Stimulated activated CD4-positive, alpha-beta T cell treated with anti-CD3 and anti-CD28 coated beads, Interleukin-4, amount 100 ng/mL, for 48 hours (primary cell): Measurements from ENCODE around the gene COL13A1.

Experiments
- DNase-seq, 2 donors: peaks; one replicate each; pipeline ENCODE4 v3.0.0-alpha.2; 2020; ENCODE audit warnings: low read depth in 2 of 2

Gene COL13A1

DNA sequence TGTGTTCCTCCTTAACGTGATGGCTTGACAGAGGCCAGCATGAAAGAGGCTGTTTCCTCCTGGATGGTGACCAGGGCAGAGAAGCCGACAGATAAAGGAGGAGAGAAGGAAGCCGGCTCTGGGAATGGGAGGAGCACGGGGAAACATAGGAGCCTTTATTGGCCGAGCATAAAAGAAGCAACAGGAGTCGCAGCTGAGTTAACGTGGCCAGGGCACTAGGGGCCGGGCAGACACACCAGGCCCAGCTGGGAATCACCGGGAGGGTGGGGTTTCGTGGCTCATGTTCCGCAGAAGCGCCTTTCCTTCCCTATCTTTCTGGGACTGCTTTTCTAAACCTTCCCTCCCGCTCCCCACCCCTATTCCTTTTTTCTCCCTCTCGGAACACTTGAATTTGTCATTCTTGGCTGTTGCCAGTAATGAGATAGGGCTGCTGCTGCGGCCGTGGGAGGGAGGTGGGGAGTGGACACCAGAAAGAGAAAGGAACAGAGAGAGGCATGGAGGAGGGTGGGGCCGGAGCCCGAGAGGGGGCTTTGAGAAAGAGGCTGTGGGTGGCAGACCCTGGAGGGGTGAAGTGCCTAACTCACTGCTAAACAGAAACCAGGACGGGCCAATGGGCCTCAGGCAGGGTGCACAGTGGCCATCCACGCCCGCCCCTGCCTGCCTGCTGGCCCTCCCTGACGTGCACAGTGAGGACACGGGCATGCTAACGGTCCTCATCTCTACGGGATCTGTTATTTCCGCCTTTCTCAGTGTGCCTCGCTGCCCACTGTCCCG is 65.2 kb downstream of the COL13A1 start:
- no peak for DNase-seq

DNA sequence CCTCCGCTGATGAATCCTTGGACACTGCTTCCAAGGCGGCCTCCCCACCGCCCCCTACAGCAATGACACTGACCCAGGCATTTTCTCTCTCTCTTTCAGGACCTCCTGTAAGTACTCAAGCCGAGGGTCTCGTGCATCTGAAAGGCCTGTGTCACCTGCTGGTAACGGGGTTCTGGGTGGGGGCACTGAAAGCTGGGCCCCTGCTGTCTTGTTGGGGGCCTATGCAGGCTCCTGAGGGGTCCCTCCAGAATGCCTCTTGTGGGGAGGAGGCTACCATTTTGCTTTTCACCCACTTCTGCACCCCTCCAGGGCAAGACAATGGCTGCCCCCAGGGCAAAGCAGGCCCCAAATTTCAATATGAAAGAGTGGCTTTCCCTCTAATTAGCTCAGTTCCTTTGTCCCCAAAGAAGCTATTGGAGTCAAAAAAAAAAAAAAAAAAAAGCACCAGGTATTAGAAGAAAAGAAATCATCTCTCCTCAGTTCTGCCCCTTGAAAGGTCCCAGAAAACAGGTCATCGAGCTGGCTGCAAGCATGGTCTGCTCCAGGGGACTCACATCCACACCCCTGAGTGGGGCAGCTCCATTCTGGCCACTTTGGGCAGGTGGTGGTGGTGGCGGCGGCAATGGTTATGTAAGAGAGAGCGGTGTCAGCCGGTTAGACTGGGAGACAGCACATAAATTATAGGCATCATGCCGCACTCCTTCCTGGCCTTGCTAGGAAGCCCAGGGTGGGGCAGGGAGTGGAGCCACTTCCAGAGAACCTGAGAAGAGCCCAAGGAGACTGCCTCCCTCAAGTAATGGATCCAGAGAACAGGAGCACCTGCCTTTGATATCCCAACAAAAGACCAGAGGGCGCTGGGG is 66.2 kb downstream of the COL13A1 start:
- DNase-seq, result no peak

DNA sequence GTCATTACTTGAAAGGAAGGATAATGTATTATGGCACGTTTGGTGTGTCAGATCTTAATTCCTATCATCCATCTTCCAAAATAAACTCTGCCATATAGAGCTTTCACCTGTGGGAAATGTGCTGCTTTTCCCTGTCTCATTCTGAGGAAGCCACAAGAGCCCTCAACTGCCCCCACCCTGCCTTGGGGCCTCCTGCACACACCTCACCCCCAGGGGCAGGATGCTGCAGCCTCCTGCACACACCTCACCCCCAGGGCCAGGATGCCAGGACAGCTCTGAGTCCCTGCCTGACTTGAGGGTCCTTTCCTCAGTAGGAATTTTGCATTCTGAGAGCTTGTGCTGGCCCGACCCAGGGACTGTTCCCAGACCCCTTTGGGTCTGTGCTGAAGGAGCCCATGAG is 67.1 kb downstream of the COL13A1 start:
- DNase-seq, result no peak

DNA sequence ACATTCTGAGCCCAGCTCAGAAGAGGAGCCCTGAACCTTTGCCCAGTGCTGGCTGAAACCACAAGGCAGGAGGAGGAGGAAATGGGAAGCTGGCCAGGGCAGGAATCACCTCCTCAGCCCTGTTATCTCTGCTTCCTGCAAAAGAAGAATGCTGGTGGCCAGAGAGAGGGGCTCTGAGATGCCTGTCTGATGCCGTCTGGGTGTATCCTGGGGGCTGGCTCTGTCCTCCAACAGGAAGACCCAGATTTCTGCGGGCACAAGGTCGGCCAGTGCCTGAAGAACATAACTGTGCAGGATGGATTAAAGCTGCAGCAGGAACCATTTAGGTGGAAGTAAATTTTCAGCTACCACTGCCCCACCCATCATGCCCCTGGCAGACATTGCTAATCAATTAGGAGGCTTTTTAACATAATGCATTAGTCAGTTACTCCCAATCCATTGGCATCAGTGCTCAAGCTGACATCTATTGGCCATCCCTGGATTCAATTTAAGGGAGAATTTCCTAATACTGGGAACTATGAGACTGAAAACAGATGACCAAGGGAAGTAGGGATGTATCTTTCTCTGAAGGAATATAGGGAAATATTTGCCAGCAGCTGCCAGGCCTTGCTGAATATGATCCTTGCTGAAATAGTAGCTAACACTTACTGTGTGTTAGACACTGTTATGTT is 67.7 kb downstream of the COL13A1 start:
- no peak for DNase-seq

DNA sequence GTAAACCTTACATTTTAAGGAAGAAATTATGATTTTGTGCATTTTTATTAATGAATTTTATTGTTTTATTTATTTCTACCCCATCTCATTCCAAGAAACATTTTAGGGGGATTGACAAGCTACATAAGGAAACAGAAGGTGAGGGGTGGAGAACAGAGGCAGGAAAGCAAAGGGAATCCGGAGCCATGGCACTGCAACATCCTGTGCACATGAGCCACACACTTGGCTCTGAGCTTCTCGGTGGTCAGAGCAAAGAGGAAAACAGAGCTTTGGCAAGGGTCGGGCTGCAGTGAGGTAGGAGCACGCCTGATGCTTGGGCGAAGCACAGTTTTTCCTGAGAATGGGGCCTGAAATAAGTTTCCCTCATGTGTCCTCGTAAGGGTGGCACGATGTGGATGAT is 68.9 kb downstream of the COL13A1 start:
- no peak for DNase-seq

DNA sequence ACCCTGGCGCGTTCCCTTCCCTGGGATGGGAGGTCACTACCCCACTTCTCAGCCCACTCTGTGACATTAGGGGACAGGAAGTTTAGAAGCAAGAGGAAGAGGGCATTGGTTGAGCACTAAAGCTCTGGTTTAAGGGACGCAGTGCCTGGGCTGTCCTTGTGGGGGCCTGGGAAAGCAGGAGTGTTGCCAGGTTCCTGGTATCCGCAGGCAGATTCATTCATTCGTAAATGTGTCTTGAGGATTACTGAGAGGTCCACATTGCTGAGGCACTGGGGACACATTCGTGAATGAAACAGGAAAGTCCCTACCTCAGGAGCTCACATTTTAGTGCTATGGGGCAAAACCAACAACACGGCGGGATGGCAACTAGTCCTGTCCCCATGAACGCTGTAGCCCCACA is 69.4 kb downstream of the COL13A1 start:
- DNase-seq, result no peak

DNA sequence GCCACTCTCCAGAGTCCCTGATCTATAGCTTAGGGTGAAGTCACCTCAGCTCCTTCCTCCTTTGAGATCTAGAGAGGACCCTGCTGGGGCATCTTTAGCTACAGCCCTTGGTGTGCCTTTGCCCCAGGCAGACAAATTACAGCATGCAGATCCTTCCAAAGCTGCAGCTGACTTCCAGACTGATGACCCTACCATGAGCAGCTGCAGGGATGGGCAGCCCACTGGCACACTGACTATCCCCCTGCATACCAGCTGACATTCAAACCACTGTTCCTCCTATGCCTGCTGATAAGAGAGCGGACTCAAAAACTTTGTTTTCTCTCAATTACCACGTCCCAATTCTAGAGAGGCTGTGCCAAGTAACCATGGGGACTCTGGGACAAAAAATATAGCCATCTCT is 70.6 kb downstream of the COL13A1 start:
- no peak for DNase-seq

DNA sequence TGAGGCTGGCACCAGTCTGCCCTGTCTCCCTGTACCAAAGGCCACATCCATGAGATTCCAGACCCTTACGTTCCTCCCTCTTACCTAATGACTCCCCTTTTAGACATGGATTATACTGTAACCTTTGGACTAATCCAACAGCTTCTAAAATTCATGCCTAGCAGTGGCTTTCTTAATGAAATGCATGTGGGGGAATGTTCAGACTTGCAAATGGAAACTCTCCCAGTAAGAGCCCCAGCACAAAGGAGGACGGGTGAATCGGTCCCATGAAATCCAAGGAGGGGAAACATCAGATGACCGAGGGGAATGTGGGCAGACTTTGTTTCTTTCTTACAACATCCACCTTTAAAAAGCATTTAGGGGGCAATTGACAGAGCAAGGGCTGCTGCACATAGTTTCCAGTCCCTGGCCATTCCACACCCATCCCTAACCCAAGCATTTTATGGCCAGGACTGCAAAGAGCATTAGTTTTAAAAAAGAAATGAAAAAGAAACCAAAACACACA is 71.5 kb downstream of the COL13A1 start:
- DNase-seq, result no peak

DNA sequence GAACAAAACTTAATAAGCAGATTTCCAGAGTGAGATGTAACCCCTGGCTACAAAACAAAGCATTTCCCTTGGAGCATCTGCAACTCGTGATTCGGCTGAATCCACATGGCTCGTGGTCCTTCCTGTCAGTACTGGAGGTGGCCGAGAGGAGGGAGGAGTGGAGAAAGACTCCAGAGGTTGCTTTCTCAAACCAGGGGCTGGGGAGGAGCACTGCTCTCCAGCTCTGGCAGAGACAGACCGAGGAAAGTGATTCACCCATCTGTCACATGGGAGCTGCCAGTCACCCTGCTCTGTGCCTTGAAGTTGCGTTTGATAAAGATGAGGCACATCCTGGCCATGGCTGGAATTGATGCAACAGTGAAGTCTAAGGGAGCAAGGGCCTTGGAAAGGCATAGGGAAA is 72.7 kb downstream of the COL13A1 start:
- DNase-seq, result no peak

DNA sequence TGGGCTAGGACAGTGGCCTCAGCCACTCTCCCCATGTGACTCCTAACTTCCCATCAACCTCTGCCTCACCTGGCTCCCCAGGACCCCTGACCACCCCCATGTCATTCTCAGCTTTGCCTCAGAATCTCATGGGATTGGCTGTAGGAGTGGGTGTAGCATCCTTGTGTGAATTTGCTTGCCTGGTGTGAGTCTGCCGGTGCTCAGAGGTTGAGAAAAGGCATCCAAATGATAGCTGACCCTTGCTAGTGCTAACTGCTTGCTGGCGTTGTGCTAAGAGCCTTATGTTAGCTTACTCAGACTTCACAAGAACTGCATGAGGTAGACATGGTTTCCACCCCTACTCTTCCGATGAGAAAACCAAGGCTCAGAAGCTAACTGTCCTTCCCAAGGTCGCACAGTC is 74.2 kb downstream of the COL13A1 start:
- DNase-seq, result no peak

DNA sequence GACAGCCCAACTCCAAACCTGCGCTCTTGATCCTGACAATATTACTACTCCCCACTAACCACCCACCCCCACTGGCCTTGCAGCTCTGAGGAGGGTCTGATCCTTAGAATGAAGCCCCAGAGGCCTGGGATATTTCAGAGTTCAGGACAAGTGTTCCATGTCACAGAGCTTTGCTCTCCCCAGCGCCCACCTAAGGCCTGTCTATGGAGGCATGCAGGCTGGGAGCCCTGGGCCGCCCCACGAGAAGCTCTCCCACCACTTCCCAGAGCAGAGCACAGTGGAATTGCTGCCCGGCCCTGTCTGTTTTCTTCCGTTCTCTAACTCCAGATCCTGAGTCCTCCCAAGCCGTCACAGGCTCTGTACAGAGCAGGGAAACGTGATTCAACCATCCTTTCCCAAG is 74.6 kb downstream of the COL13A1 start:
- DNase-seq, result no peak

DNA sequence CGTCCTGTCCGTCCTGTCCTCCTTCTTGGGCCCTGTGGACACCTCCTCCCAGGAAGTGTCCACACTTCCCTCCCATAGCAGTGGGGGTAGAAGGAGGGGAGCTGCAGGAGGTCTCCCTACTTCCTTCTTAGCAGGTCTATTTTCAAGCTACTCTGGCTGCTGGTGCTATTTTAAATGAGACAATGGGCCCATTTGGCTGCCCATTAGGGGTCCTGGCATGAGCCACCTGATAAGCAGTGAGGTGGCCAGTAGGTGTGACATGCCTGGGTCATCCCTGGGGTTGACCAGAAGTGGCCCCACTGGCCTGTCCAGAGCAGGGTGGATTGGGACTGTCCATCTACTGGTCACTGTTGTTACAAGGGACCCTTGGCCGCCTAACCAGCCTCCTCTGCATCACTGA is 75.2 kb downstream of the COL13A1 start:
- no peak for DNase-seq

DNA sequence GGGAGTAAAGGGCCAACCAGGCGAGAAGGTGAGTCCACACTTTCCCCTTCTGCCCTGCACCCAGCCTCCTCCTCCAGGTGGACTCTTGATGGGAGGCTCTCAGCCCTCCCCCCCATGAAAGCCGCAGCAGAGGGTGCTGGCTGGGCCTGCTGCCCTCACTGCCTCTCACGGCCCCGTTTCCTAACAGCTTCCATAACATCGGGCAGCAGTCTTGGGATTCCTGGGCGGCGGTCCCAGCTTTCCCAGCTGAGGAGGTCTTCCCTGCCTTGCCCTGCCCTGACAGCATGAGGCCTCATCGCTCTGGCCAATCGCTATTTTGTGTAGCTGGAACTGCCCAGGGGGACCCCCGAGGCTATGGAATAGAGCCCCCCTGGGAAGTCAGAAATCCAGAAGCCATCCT is 76.3 kb downstream of the COL13A1 start:
- no peak for DNase-seq

DNA sequence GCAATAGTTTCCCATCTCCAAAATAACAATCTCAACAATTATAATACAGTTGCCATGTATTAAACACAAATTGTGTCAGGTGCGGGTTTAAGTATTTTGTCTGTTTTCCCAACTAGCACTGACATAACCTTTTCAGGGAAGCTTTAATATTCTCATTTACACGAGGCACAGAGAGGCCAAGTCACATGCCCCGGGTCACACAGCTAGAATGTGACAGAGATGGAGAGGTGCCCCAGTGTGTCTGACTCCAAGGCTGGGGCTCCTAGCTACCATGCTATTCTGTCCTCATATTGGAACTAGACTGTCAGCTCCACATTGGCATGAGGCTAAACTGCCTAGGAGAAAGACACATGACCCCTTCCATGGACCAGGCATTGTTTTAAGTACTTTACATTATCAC is 77.2 kb downstream of the COL13A1 start:
- no peak for DNase-seq

DNA sequence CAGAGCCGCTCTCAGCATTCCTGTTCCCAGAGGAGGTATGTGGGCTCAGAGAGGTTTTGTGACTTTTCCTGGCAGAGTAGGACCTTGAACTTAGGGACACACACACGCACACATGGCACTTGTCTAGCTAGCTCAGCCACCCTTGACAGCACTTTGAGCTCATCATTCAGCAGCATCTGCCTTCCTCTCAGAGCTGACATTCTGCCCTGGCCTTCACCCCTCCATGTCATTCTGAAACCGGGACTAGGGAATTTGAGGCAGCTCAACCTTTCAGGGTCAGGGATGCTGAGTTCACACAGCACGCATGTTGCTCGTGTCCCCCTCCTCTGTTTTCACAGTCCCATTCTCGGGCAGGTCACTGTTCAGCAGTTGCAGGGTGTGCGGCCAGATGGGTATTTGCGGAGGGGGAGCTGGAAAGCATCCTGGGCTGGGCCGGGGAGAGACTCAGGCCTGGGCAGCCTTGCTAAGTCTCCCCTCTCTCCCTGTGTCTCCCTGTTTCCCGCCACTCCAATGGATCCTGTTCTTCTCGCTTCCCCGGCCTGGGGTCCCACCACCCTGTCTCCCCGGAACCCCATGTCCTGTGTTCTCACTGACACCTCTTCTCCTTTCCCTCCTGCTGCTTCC is 78.0 kb downstream of the COL13A1 start:
- DNase-seq, result no peak

DNA sequence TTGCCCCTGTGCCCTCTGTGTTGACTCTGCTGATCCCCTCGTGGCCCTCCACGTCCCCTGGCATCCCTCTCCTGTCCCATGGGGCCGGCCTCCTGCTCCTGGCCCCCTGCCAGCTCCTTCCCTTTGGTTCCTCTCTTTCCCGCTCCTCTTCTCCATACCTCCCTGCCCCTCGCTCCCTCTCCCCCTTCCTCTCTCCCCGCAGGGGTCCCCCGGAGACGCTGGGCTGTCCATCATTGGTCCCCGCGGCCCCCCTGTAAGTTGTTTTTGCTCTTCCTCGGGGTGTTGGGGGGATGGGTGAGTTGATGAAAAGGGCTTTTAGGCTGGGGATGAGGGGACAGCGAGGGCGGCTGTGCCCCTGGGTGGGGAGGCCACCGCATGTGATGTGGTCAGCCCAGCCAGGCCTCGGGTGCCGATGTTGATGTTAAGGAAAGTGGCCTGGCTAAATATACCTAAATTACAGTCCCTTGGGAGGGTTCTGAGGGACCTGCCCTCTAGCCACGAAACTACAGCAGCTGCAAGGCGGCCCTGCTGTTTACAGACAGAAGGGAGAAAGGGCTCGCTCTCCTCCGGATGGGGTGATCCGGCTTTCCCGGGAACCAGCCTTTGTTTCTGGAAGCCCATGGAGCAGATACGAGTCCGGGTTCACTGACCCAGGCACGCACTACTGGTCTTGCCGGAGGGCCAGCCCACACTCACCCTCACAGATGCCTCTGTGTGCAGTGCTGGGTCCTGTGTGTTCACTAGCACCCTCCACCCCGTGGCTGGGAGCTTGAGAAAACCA is 78.8 kb downstream of the COL13A1 start:
- no peak for DNase-seq

DNA sequence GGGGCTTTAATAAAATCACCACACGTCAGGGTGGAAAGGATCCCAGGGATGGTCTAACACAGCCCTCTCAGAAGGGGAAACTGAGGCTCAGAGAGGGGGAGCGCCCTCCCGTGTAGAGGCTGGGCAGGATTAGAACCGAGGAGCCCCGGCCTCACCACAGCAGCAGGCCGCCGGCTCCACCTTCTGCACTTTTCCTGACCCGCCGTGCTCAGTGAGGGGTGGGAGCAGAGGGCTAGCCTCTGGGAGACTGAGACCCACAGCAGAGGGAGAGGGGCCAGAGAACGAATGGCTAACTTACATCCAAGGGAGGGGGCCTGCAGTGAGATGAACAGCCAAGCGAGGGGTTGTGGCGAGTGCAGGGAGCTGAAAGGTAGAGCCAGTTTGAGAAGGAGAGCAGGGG is 79.5 kb downstream of the COL13A1 start:
- no peak for DNase-seq

DNA sequence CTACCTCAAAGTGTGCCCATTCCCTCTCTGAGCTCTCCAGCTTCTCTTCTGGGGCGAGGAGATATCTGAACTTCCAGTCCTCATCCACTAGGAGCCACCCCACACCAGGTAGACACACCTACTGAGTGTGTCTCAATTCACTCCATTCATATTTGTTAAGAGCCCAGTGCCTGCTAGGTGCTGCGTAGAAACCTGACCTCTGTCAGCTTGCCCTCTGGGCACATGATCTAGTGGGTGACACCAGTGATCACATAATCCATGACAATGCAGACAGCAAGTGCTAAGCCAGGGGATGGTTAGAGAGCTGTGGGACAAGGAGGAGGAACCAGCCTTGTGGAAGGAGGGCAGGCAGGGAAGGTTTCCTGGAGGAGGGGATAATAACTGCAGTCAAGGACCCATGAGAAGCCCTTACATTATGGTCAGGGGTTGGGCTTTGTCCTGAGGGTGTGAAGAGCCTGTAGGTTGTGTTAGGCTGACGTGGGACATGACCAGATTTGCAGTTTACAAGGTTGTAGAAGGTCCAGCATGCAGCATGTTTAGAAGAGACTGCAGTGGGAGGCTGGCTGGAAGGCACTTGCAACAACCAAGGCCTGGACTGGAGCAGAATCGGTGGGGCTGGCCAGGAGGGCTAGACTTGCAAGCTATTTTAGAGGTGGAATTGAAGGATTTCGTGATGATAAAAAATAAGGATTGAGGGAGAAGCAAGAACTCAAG is 81.8 kb downstream of the COL13A1 start:
- no peak for DNase-seq

DNA sequence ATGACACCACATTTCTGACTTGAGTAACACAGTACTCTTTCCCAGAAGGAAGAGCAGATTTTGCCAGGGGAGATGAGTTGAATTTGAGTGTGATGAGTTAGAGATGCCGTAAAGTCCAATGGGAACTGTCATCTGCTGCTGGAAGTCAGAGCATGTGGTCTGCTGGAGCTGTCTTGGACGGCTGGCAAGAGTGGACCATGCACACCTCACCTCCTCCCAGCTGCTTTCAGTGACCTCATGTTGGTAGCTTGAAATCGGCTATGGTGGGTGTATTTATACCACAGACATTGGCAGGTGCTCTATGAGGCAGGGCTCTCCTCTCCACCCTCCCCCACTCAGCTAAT is 82.3 kb downstream of the COL13A1 start:
- DNase-seq, result no peak

DNA sequence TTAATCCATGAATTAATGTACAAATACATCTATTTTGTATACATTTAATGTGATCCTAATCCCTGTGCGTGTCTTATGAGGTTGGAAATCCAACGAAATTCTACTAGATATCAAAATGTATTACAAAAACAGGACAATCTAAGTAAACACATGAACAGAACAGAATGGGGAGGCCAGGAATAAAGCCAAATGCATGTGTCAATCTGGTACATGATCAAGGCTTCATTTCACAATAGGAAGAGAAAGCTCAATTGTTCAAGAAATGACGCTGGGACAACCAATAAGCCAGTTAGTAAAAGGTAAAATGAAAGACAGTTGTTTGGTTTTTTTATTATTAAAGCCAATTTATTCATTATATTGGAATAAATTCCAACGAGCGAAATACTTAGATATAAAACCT is 83.0 kb downstream of the COL13A1 start:
- no peak for DNase-seq
